HG02885 (cell line): ENCODE measurements around the gene CPZ.
"Not testable (repeated sequence)": the region's sequence is repeated elsewhere in the genome, so short reads cannot be mapped to it uniquely, and the experiment has no call there.

ENCODE experiments used
- ATAC-seq: cut with Tn5 transposase; IDR thresholded peaks from one replicate; pipeline ENCODE4 v1.9.1; 2021; ENCODE audit warnings: mild to moderate bottlenecking; ENCODE audit not compliant: unreplicated experiment, poor library complexity

CPZ gene

GRCh38 chr4:8630240-8630905 is 37.8 kb downstream of the CPZ start:
- ATAC-seq: not testable (repeated sequence)

GRCh38 chr4:8631896-8632295 is 39.3 kb downstream of the CPZ start:
- not testable (repeated sequence) for ATAC-seq

- ATAC-seq: not testable (repeated sequence)
Observed at GRCh38 chr4:8634773-8635172, 42.2 kb downstream of the CPZ start.

GRCh38 chr4:8635897-8636554 is 43.5 kb downstream of the CPZ start:
- ATAC-seq: not testable (repeated sequence)

- ATAC-seq: no peak
Observed at GRCh38 chr4:8637456-8637984, 45.0 kb downstream of the CPZ start.

GRCh38 chr4:8639021-8639420 is 46.5 kb downstream of the CPZ start:
- ATAC-seq: no peak

GRCh38 chr4:8639777-8640720 is 47.5 kb downstream of the CPZ start:
- ATAC-seq: no peak

GRCh38 chr4:8640816-8641215 is 48.3 kb downstream of the CPZ start:
- ATAC-seq: no peak

- no peak for ATAC-seq
Observed at GRCh38 chr4:8641256-8641655, 48.7 kb downstream of the CPZ start.

- ATAC-seq: no peak
Observed at GRCh38 chr4:8641931-8642650, 49.5 kb downstream of the CPZ start.

- ATAC-seq: no peak
Observed at GRCh38 chr4:8642651-8643321, 50.2 kb downstream of the CPZ start.

GRCh38 chr4:8643441-8643840 is 50.9 kb downstream of the CPZ start:
- ATAC-seq: no peak

- ATAC-seq: no peak
Observed at GRCh38 chr4:8643986-8644385, 51.4 kb downstream of the CPZ start.

- ATAC-seq: no peak
Observed at GRCh38 chr4:8644461-8644891, 51.9 kb downstream of the CPZ start.

GRCh38 chr4:8644966-8645752 is 52.6 kb downstream of the CPZ start:
- no peak for ATAC-seq

GRCh38 chr4:8645753-8646124 is 53.2 kb downstream of the CPZ start:
- no peak for ATAC-seq

GRCh38 chr4:8646296-8647093 is 53.9 kb downstream of the CPZ start:
- no peak for ATAC-seq

GRCh38 chr4:8647094-8647570 is 54.6 kb downstream of the CPZ start:
- ATAC-seq: no peak
